ENCODE results near the gene KSR2.

Gene KSR2

GRCh38 chr12:117933545-117933944 is 35.2 kb downstream of the KSR2 start:
- no peak for TF ChIP-seq CTCF (IDR thresholded peaks at IDR 0.05; ENCODE audit: insufficient read depth, low read depth, low read length, missing control alignments)
- no peak overlapping the region for H3K4me3 ChIP-seq (ENCODE audit: low read depth, low read length)
- no peak for DNase-seq (ENCODE audit: low read depth)

- TF ChIP-seq CTCF (IDR thresholded peaks at IDR 0.05; ENCODE audit: insufficient read depth, low read depth, low read length, missing control alignments), result no peak
- H3K4me3 ChIP-seq (ENCODE audit: low read depth, low read length), result no peak overlapping the region
- no peak for DNase-seq (ENCODE audit: low read depth)
Measured at GRCh38 chr12:117926391-117926899, 42.3 kb downstream of the KSR2 start.

GRCh38 chr12:117921929-117922777 is 46.6 kb downstream of the KSR2 start:
- H3K4me3 ChIP-seq (ENCODE audit: low read depth, low read length), result no peak overlapping the region
- no peak for TF ChIP-seq CTCF (IDR thresholded peaks at IDR 0.05; ENCODE audit: insufficient read depth, low read depth, low read length, missing control alignments)
- no peak for DNase-seq (ENCODE audit: low read depth)

GRCh38 chr12:117919479-117919878 is 49.3 kb downstream of the KSR2 start:
- no peak overlapping the region for H3K4me3 ChIP-seq (ENCODE audit: low read depth, low read length)
- no peak for DNase-seq (ENCODE audit: low read depth)
- no peak for TF ChIP-seq CTCF (IDR thresholded peaks at IDR 0.05; ENCODE audit: insufficient read depth, low read depth, low read length, missing control alignments)

- DNase-seq (ENCODE audit: low read depth), result no peak
- no peak overlapping the region for H3K4me3 ChIP-seq (ENCODE audit: low read depth, low read length)
- TF ChIP-seq CTCF (IDR thresholded peaks at IDR 0.05; ENCODE audit: insufficient read depth, low read depth, low read length, missing control alignments), result no peak
Measured at GRCh38 chr12:117914686-117915085, 54.1 kb downstream of the KSR2 start.

- no peak overlapping the region for H3K4me3 ChIP-seq (ENCODE audit: low read depth, low read length)
- no peak for TF ChIP-seq CTCF (IDR thresholded peaks at IDR 0.05; ENCODE audit: insufficient read depth, low read depth, low read length, missing control alignments)
- DNase-seq (ENCODE audit: low read depth), result no peak
Measured at GRCh38 chr12:117912756-117913155, 56.0 kb downstream of the KSR2 start.
